ENCODE measurements around the gene MMP11. TPM values are rescaled to one million over a fixed set of nuclear protein-coding genes. Genes with fewer than 3 reads are reported as not detected.

The MMP11 gene
- total and polyA plus RNA-seq, 2 of the 4 experiments (the other 2 are of a cell fraction) = 2.2 to 6.0 TPM

DNA sequence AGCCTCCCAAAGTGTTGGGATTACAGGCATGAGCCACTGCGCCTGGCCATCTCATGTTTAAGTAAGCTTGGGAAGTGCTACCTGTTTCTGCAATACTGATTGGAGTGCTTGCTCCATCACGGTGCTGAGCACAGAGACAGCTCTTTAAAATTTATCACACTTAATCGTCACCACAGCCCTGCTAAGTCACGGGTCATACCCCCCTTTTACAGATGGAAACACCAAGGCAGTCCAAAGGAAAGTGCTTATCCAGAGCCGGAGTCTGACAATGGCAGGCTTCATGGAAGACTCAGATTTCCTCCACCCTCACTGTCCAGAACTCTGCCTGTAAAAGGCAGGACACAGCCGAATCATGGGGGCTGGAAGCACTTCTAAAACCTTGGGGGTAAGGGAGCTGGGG is 12.6 kb upstream of the MMP11 start:
- no peak overlapping the region for H2BK5ac ChIP-seq (ENCODE audit: low read depth, low read length, poor library complexity, severe bottlenecking)
- H3K27ac ChIP-seq (ENCODE audit: insufficient read depth, low read length) = no peak overlapping the region
- no peaks in the 10 kb centered on the region for H3K79me1 ChIP-seq (ENCODE audit: low read depth in 1 of 2, low read length in 2 of 2)
- no CpG with 5 or more reads among the region's 6 CpGs for WGBS, 2 experiments (ENCODE audit: extremely low coverage in 2 of 2, insufficient read length in 1 of 2)
- no peak overlapping the region for H3K4ac ChIP-seq (ENCODE audit: low read depth, low read length)
- no peak overlapping the region for H4K91ac ChIP-seq (ENCODE audit: insufficient read depth, low read depth, low read length)
- intact Hi-C loops (cut with micrococcal nuclease) (no loop called here), in situ Hi-C loops (cut with MboI; ENCODE audit: low sequenced_read_pairs) (no loop called here), dilution Hi-C loops (cut with HindIII; ENCODE audit: low sequenced_read_pairs, unreplicated experiment) (no loop called here)
- no peak overlapping the region for H3K9ac ChIP-seq (ENCODE audit: low read depth, low read length)
- H3K4me2 ChIP-seq (ENCODE audit: low read depth, low read length) = no peak overlapping the region
- H3K23ac ChIP-seq (ENCODE audit: low read depth, low read length) = no peak overlapping the region
- POLR2A ChIA-PET (ENCODE audit: unreplicated experiment) = no interaction called here
- no peaks in the 10 kb centered on the region for H4K20me1 ChIP-seq (ENCODE audit: insufficient read depth, low read length)
- no peak overlapping the region for H4K5ac ChIP-seq (ENCODE audit: low read depth, low read length)
- H3K36me3 ChIP-seq (ENCODE audit: control insufficient read depth, insufficient read depth, low read length) = no peaks in the 10 kb centered on the region
- no peak overlapping the region for H2BK20ac ChIP-seq (ENCODE audit: low read depth, low read length)
- no peak overlapping the region for H2BK120ac ChIP-seq (ENCODE audit: low read depth, low read length)
- BruUV-seq (replicated peaks) = no TSS peak
- no peaks in the 10 kb centered on the region for H3K9me3 ChIP-seq (ENCODE audit: control insufficient read depth, insufficient read depth, low read length)
- no peak for ATAC-seq (ENCODE audit: low read depth)
- no peak overlapping the region for H3K4me3 ChIP-seq (ENCODE audit: insufficient read depth, low read depth, low read length)
- peaks cover 8% of the 10 kb centered on the region for H3K4me1 ChIP-seq (ENCODE audit: control insufficient read depth, insufficient read depth, low read length)
- no peak overlapping the region for H3K18ac ChIP-seq (ENCODE audit: low read depth, low read length)
- H2AK9ac ChIP-seq (replicated peaks; ENCODE audit: low read depth, low read length, poor library complexity) = no peak overlapping the region
- no peak overlapping the region for H2BK15ac ChIP-seq (ENCODE audit: low read depth, low read length)
- CTCF ChIA-PET = no interaction called here
- no peak overlapping the region for H2AK5ac ChIP-seq (ENCODE audit: low read depth, low read length)
- H3K14ac ChIP-seq (replicated peaks; ENCODE audit: low read depth, low read length) = no peak overlapping the region
- DNase-seq = no peak
- TF ChIP-seq POLR2A (IDR thresholded peaks at IDR 0.05; ENCODE audit: low read depth, low read length) = no peak
- TF ChIP-seq MAFK (IDR thresholded peaks at IDR 0.05; ENCODE audit: low read depth, low read length) = no peak
- no peak for TF ChIP-seq MAZ (IDR thresholded peaks at IDR 0.05; ENCODE audit: borderline replicate concordance, low read depth, low read length)
- no peak for TF ChIP-seq RFX5 (IDR thresholded peaks at IDR 0.05; ENCODE audit: low read depth, low read length)
- TF ChIP-seq MXI1 (IDR thresholded peaks at IDR 0.05; ENCODE audit: borderline replicate concordance, low read depth, low read length) = no peak
- TF ChIP-seq CHD1 (IDR thresholded peaks at IDR 0.05; ENCODE audit: low read depth, low read length) = no peak
- TF ChIP-seq RCOR1 (IDR thresholded peaks at IDR 0.05; ENCODE audit: insufficient replicate concordance, low read length) = no peak
- TF ChIP-seq, protein P1, sequence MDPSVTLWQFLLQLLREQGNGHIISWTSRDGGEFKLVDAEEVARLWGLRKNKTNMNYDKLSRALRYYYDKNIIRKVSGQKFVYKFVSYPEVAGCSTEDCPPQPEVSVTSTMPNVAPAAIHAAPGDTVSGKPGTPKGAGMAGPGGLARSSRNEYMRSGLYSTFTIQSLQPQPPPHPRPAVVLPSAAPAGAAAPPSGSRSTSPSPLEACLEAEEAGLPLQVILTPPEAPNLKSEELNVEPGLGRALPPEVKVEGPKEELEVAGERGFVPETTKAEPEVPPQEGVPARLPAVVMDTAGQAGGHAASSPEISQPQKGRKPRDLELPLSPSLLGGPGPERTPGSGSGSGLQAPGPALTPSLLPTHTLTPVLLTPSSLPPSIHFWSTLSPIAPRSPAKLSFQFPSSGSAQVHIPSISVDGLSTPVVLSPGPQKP (IDR thresholded peaks at IDR 0.05; ENCODE audit: borderline replicate concordance, low read depth, low read length) = no peak
- TF ChIP-seq, protein P2, sequence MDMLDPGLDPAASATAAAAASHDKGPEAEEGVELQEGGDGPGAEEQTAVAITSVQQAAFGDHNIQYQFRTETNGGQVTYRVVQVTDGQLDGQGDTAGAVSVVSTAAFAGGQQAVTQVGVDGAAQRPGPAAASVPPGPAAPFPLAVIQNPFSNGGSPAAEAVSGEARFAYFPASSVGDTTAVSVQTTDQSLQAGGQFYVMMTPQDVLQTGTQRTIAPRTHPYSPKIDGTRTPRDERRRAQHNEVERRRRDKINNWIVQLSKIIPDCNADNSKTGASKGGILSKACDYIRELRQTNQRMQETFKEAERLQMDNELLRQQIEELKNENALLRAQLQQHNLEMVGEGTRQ (IDR thresholded peaks at IDR 0.05; ENCODE audit: low read depth, low read length) = no peak
- no peak for TF ChIP-seq RAD21 (IDR thresholded peaks at IDR 0.05; ENCODE audit: low read length)
- no peak for TF ChIP-seq NFE2L2 (IDR thresholded peaks at IDR 0.05; ENCODE audit: low read depth, low read length)
- TF ChIP-seq BHLHE40 (IDR thresholded peaks at IDR 0.05; ENCODE audit: low read depth, low read length) = no peak
- no peak overlapping the region for H2AFZ ChIP-seq (replicated peaks; ENCODE audit: low read length, poor library complexity)
- H3K56ac ChIP-seq (ENCODE audit: extremely low read depth, insufficient read depth, low read length) = no peak overlapping the region
- H4K8ac ChIP-seq (ENCODE audit: low read depth in 2 of 2, low read length in 2 of 2) = no peak overlapping the region
- H3K27me3 ChIP-seq (ENCODE audit: control insufficient read depth, insufficient read depth, low read length) = 0 out of 2 replicates have a peak, but pooled peaks cover 1% of the 10 kb centered on the region
- H3K9me1 ChIP-seq (ENCODE audit: insufficient read depth, low read length) = 0 out of 2 replicates have a peak, but pooled peaks cover 7% of the 10 kb centered on the region

All from IMR-90 (cell line).